Keratinocyte (primary cell): ENCODE measurements around the gene DMAC2.
"Not testable (repeated sequence)": the region's sequence is repeated elsewhere in the genome, so short reads cannot be mapped to it uniquely, and the experiment has no call there.

Experiments used
- EZH2 ChIP-seq: IDR thresholded peaks from one replicate; pipeline ENCODE4 v1.6.1; 2012; ENCODE audit warnings: inconsistent platforms, mild to moderate bottlenecking, low read length, moderate library complexity
- TF ChIP-seq, protein P1 (sequence below), 3 experiments: IDR thresholded peaks in 1 of 3; conservative IDR thresholded peaks in 1 of 3; optimal IDR thresholded peaks in 1 of 3; 2 replicates in 2 of 3; 3 replicates in 1 of 3; pipeline versions ENCODE3 to v1.5.1; 2011; ENCODE audit warnings: low read length in 3 of 3, mild to moderate bottlenecking in 3 of 3, moderate library complexity in 2 of 3, control low read depth in 1 of 3, inconsistent platforms in 1 of 3; ENCODE audit not compliant: insufficient read depth in 2 of 3; ENCODE audit errors: extremely low read depth in 1 of 3

DNA sequence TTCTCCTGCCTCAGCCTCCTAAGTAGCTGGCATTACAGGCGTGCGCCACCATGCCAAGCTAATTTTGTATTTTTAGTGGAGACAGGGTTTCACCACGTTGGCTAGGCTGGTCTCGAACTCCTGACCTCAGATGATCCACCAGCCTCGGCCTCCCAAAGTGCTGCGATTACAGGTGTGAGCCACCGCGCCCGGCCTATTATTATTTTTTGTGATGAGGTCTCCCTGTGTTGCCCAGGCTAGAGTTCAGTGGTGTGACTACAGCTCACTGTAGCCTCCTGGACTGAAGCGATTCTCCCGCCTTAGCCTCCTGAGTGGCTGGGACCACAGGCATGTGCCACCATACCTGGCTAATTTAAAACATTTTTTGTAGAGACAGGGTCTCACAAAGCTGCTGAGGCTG lies 4.3 kb downstream of the DMAC2 start:
- TF ChIP-seq, protein P1, sequence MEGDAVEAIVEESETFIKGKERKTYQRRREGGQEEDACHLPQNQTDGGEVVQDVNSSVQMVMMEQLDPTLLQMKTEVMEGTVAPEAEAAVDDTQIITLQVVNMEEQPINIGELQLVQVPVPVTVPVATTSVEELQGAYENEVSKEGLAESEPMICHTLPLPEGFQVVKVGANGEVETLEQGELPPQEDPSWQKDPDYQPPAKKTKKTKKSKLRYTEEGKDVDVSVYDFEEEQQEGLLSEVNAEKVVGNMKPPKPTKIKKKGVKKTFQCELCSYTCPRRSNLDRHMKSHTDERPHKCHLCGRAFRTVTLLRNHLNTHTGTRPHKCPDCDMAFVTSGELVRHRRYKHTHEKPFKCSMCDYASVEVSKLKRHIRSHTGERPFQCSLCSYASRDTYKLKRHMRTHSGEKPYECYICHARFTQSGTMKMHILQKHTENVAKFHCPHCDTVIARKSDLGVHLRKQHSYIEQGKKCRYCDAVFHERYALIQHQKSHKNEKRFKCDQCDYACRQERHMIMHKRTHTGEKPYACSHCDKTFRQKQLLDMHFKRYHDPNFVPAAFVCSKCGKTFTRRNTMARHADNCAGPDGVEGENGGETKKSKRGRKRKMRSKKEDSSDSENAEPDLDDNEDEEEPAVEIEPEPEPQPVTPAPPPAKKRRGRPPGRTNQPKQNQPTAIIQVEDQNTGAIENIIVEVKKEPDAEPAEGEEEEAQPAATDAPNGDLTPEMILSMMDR (optimal IDR thresholded peaks at IDR 0.05 in 1 of 3, IDR thresholded peaks at IDR 0.05 in 1 of 3, conservative IDR thresholded peaks at IDR 0.05 in 1 of 3; ENCODE audit: extremely low read depth in 1 of 3, insufficient read depth in 2 of 3, low read length in 3 of 3), result not testable (repeated sequence)
- TF ChIP-seq EZH2, result not testable (repeated sequence)
